HEK293T (cell line): ENCODE measurements around the gene PDE4B.

Experiments
- ARNT ChIP-seq: fragments of 450-650 bp; IDR thresholded peaks from 2 replicates; pipeline ENCODE4 v1.6.1; 2017; ENCODE audit warnings: mild to moderate bottlenecking
- BHLHE40 ChIP-seq: fragments of 450-650 bp; IDR thresholded peaks from 2 replicates; pipeline ENCODE4 v1.6.1; 2016; ENCODE audit warnings: mild to moderate bottlenecking, moderate library complexity, borderline replicate concordance
- ELF4 ChIP-seq: fragments of 450-650 bp; IDR thresholded peaks from 2 replicates; pipeline ENCODE4 v1.6.1; 2017; ENCODE audit warnings: antibody characterized with exemption
- FOXK2 ChIP-seq: fragments of 450-650 bp; IDR thresholded peaks from 2 replicates; pipeline ENCODE4 v1.6.1; 2016; ENCODE audit warnings: mild to moderate bottlenecking
- FOXM1 ChIP-seq: fragments of 450-650 bp; IDR thresholded peaks from 2 replicates; pipeline ENCODE4 v1.6.1; 2017; ENCODE audit warnings: mild to moderate bottlenecking, borderline replicate concordance
- HDGF ChIP-seq: fragments of 450-650 bp; IDR thresholded peaks from 2 replicates; pipeline ENCODE4 v1.6.1; 2017; ENCODE audit warnings: antibody characterized with exemption, borderline replicate concordance
- L3MBTL2 ChIP-seq: fragments of 450-650 bp; conservative IDR thresholded peaks from 2 replicates; pipeline ENCODE4 v1.6.1; 2016; ENCODE audit warnings: mild to moderate bottlenecking
- LEF1 ChIP-seq: fragments of 450-650 bp; IDR thresholded peaks from 2 replicates; pipeline ENCODE4 v1.6.1; 2017; ENCODE audit warnings: mild to moderate bottlenecking, borderline replicate concordance
- NFRKB ChIP-seq: fragments of 450-650 bp; IDR thresholded peaks from 2 replicates; pipeline ENCODE4 v1.6.1; 2016; ENCODE audit warnings: mild to moderate bottlenecking, moderate library complexity
- SP1 ChIP-seq: fragments of 450-650 bp; IDR thresholded peaks from 2 replicates; pipeline ENCODE4 v1.6.1; 2017
- SUZ12 ChIP-seq: fragments of 450-650 bp; IDR thresholded peaks from 2 replicates; pipeline ENCODE4 v1.6.1; 2016; ENCODE audit warnings: mild to moderate bottlenecking
- ZNF384 ChIP-seq: fragments of 450-650 bp; IDR thresholded peaks from 2 replicates; pipeline ENCODE4 v1.6.1; 2016
- TF ChIP-seq, protein P1 (sequence below): fragments of 450-650 bp; IDR thresholded peaks from 2 replicates; pipeline ENCODE4 v1.6.1; 2016

DNA sequence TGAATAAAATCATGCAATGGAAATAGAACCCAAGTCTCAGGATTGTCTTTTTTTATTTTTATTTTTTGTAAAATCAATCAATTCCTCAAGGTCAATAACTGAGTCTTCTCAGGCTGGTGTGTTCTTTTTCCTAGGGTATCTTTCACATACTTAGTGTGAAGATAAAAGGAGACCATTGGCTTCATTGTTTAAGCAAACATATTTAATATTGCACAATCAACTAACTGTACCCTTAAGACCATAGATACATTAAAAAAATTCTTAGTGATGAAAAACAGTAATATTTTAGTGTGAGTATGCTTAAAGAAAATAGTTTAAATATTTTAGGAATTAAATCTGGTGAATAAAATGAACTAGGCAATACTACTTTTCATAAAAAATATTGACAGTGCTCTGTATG is 31.4 kb downstream of the PDE4B start:
- TF ChIP-seq SP1: no peak
- TF ChIP-seq LEF1: no peak
- TF ChIP-seq FOXM1: no peak
- TF ChIP-seq FOXK2: no peak
- TF ChIP-seq ELF4: no peak
- TF ChIP-seq, protein P1, sequence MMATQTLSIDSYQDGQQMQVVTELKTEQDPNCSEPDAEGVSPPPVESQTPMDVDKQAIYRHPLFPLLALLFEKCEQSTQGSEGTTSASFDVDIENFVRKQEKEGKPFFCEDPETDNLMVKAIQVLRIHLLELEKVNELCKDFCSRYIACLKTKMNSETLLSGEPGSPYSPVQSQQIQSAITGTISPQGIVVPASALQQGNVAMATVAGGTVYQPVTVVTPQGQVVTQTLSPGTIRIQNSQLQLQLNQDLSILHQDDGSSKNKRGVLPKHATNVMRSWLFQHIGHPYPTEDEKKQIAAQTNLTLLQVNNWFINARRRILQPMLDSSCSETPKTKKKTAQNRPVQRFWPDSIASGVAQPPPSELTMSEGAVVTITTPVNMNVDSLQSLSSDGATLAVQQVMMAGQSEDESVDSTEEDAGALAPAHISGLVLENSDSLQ: no peak
- no peak for TF ChIP-seq SUZ12
- TF ChIP-seq HDGF: no peak
- TF ChIP-seq ARNT: no peak
- TF ChIP-seq L3MBTL2: no peak
- no peak for TF ChIP-seq NFRKB
- no peak for TF ChIP-seq ZNF384
- TF ChIP-seq BHLHE40: no peak
